Liver (tissue), 3 donors: ENCODE data around the gene MAP4K3.

Experiments used
- CTCF ChIP-seq: fragments of 150-350 bp; IDR thresholded peaks from 2 replicates; pipeline ENCODE4 v1.5.1; 2017; ENCODE audit warnings: improper control_type of control experiment, low read depth, low read length; ENCODE audit not compliant: missing input control
- JUND ChIP-seq, 2 donors: IDR thresholded peaks; 2 replicates each; pipeline ENCODE4 v1.6.1; 2016; ENCODE audit warnings: antibody characterized with exemption in 2 of 2
- YY1 ChIP-seq: IDR thresholded peaks from 2 replicates; pipeline ENCODE4 v1.6.1; 2016; ENCODE audit warnings: antibody characterized with exemption, mild to moderate bottlenecking
- ZBTB33 ChIP-seq: IDR thresholded peaks from 2 replicates; pipeline ENCODE4 v1.6.1; 2016; ENCODE audit warnings: antibody characterized with exemption
- donor health status: healthy.
- donor health status: healthy.

GRCh38 chr2:39240758-39241157, 196.3 kb downstream of the MAP4K3 start:
- TF ChIP-seq CTCF, result no peak
- no peak for TF ChIP-seq YY1
- TF ChIP-seq JUND (IDR thresholded peaks at IDR 0.05), result no peak
- no peak for TF ChIP-seq ZBTB33
